Natural killer cell (primary cell): ENCODE measurements around the gene IL9. TPM values are rescaled to one million over a fixed set of nuclear protein-coding genes. Genes with fewer than 3 reads are reported as not detected.

Experiments
- ATAC-seq, 3 donors: fragments of 150-1000 bp in 2 of 3; fragments of 200-7000 bp in 1 of 3; cut with Tn5 transposase; 1 replicate in 1 of 3; 2 replicates in 2 of 3; pipeline ENCODE4 v1.10.0; 2021; ENCODE audit warnings: mild to moderate bottlenecking in 2 of 3, moderate library complexity in 2 of 3
- DNase-seq, 2 donors: peaks; one replicate each; pipeline versions ENCODE4 v3.0.0 to v3.0.0-alpha.2; 2013 to 2021; ENCODE audit warnings: mixed read lengths in 1 of 2
- H3K27ac ChIP-seq: one replicate; pipeline ENCODE4 v1.5.1; 2013; ENCODE audit warnings: mild to moderate bottlenecking, low read length
- H3K27me3 ChIP-seq: one replicate; pipeline ENCODE4 v1.6.1; 2013; ENCODE audit warnings: low read length; ENCODE audit not compliant: control insufficient read depth, insufficient read depth
- H3K36me3 ChIP-seq: one replicate; pipeline ENCODE4 v1.6.1; 2013; ENCODE audit warnings: low read length; ENCODE audit not compliant: control insufficient read depth, insufficient read depth
- H3K4me1 ChIP-seq: one replicate; pipeline ENCODE4 v1.6.1; 2013; ENCODE audit warnings: low read length; ENCODE audit not compliant: control insufficient read depth, insufficient read depth
- H3K4me3 ChIP-seq: one replicate; pipeline ENCODE4 v1.5.1; 2013; ENCODE audit warnings: low read length
- H3K9me3 ChIP-seq: one replicate; pipeline ENCODE4 v1.6.1; 2013; ENCODE audit warnings: low read length; ENCODE audit not compliant: control insufficient read depth, insufficient read depth
- H3K27ac Mint-ChIP-seq, 2 donors: one replicate each; pipeline ENCODE4 v1.8.0; 2022; ENCODE audit warnings: mild to moderate bottlenecking in 2 of 2, mixed read lengths in 2 of 2, moderate library complexity in 1 of 2
- H3K27me3 Mint-ChIP-seq, 2 donors: one replicate each; pipeline ENCODE4 v1.8.0; 2022; ENCODE audit warnings: low read depth in 2 of 2, mixed read lengths in 2 of 2
- H3K36me3 Mint-ChIP-seq: one replicate; pipeline ENCODE4 v1.8.0; 2022; ENCODE audit warnings: mixed read lengths
- H3K4me1 Mint-ChIP-seq, 2 donors: one replicate each; pipeline ENCODE4 v1.8.0; 2022; ENCODE audit warnings: mixed read lengths in 2 of 2
- H3K4me3 Mint-ChIP-seq: one replicate; pipeline ENCODE4 v1.8.0; 2022; ENCODE audit warnings: mild to moderate bottlenecking, moderate library complexity, mixed read lengths
- H3K9me3 Mint-ChIP-seq, 2 donors: one replicate each; pipeline ENCODE4 v1.8.0; 2022; ENCODE audit warnings: mixed read lengths in 2 of 2
- WGBS: methylation state at CpG from one replicate; pipeline ENCODE4 v1.1.7; 2013; ENCODE audit warnings: missing lambda C conversion rate; ENCODE audit not compliant: insufficient coverage; 5-methylcytosine and 5-hydroxymethylcytosine counted together
- intact Hi-C: fragments of 100-400 bp; cut with micrococcal nuclease; formaldehyde crosslinking; loops from one replicate; pipeline ENCODE4 v1.14.2; 2022
- total RNA-seq, 4 donors: library from RNA; stranded (reverse); fragments of 120-200 nt in 1 of 4; gene quantifications; one replicate each; pipeline versions ENCODE4 v1.2.3 to v1.2.4, GENCODE V29; 2013 to 2022
- TF ChIP-seq, protein P1 (sequence below): fragments of 200-600 bp; IDR thresholded peaks from one replicate; pipeline ENCODE4 v1.8.0; 2022; ENCODE audit warnings: antibody characterized with exemption

IL9 gene
- total RNA-seq, 3 donors from 2014 or later (not counting 1 experiment from before 2014, with no cell fraction given), result not detected

DNA sequence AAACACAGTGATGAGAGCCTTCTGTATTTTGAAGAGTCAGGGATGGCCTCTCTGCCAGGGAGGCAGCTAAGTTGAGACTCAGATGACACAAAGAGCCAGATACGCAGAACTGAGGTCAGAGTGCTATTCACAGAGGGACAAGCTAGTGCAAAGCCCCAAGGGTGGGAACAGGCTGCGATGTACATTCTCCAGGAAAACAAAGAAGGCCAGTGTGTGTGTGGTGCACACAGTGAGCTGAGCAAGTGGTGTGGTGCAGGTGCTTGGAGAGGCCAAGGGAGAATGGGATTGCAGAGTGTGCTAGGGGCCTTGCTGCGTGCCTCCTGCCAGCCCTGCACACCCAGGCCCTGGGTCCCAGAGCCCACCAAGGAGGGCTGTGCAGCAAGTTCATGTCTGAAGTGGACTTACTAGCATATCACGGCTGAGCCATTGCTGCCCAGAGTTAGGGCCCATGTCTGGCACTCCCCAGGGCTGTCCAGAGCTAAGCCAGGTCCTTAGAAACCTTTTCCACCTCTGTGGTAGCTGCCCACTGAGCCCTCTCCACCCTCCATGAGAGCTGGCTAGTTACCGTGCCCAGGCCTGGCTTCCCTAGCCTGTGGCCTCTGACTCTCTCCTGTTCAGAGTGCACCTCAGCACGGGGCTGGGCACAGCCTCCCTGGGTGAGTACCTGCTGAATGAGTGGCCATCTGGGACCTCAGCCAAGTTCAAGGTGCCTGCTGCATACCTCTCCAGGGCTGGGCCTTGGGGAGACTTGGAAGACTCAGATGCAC lies 51.9 kb downstream of the IL9 start:
- WGBS, result 83% methylated on average over 6 of the region's 6 CpGs
- no peaks in the 10 kb centered on the region for H3K36me3 Mint-ChIP-seq
- ATAC-seq, result no peak

DNA sequence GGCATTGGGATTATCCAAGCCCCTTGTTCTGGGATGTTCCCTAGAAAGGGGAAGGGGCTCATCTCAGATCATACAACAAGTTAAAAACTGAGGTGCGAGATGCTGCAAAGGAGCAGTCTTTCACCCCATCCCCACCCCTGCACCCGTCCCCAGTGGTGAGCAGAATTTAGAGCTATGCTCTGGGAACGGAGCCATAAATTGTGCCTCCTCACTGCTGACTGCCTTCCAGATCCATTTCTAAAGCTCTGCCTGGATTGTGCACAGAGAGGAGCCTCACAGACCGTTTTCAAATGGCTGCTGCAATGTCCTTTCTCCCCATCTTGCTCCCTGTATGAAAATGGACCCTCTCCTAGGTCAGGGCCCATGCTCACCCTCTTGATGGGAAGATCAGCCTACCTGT lies 52.9 kb downstream of the IL9 start:
- H3K4me3 Mint-ChIP-seq, result no peak overlapping the region
- no peaks in the 10 kb centered on the region for H3K36me3 Mint-ChIP-seq
- Histone ChIP-seq H3K27ac (no peak overlapping the region), H3K4me1 (no peaks in the 10 kb centered on the region), H3K4me3 (no peak overlapping the region), H3K9me3 (no peaks in the 10 kb centered on the region), H3K36me3 (no peaks in the 10 kb centered on the region), H3K27me3 (no peaks in the 10 kb centered on the region)
- DNase-seq (no peak), ATAC-seq (no peak)
- TF ChIP-seq, protein P1, sequence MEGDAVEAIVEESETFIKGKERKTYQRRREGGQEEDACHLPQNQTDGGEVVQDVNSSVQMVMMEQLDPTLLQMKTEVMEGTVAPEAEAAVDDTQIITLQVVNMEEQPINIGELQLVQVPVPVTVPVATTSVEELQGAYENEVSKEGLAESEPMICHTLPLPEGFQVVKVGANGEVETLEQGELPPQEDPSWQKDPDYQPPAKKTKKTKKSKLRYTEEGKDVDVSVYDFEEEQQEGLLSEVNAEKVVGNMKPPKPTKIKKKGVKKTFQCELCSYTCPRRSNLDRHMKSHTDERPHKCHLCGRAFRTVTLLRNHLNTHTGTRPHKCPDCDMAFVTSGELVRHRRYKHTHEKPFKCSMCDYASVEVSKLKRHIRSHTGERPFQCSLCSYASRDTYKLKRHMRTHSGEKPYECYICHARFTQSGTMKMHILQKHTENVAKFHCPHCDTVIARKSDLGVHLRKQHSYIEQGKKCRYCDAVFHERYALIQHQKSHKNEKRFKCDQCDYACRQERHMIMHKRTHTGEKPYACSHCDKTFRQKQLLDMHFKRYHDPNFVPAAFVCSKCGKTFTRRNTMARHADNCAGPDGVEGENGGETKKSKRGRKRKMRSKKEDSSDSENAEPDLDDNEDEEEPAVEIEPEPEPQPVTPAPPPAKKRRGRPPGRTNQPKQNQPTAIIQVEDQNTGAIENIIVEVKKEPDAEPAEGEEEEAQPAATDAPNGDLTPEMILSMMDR, result no peak
- no peaks in the 10 kb centered on the region for H3K4me1 Mint-ChIP-seq
- 75% methylated on average over 4 of the region's 4 CpGs for WGBS
- no peaks in the 10 kb centered on the region for H3K9me3 Mint-ChIP-seq
- intact Hi-C loops, result no loop called here
- no peak overlapping the region for H3K27ac Mint-ChIP-seq
- peaks cover 11 to 18% of the 10 kb centered on the region in 2 donors for H3K27me3 Mint-ChIP-seq

More for the DNA sequence above, 51.9 kb downstream of the IL9 start:
- Mint-ChIP-seq H3K4me3 (no peak overlapping the region), H3K9me3 (no peaks in the 10 kb centered on the region), H3K27me3 (peaks cover 8 to 15% of the 10 kb centered on the region in 2 donors), H3K4me1 (no peaks in the 10 kb centered on the region), H3K27ac (no peak overlapping the region)
- no peak for DNase-seq
- Histone ChIP-seq H3K9me3 (no peaks in the 10 kb centered on the region), H3K36me3 (no peaks in the 10 kb centered on the region), H3K27me3 (no peaks in the 10 kb centered on the region), H3K4me1 (no peaks in the 10 kb centered on the region), H3K4me3 (no peak overlapping the region), H3K27ac (no peak overlapping the region)
- TF ChIP-seq, protein P1, result no peak
- intact Hi-C loops, result no loop called here

Other genes starting within 250 kb of the IL9 start
- gene SLC25A48, start 61.2 kb downstream of the IL9 start, total RNA-seq, result not detected
- not detected for gene LECT2, start 59.1 kb upstream of the IL9 start, total RNA-seq
- 10 to 100 TPM in 2 of 3 donors, 1 to 10 TPM in 1; 6.7 to 19.6 (median 18.5) TPM for gene TGFBI, start 133.1 kb upstream of the IL9 start, total RNA-seq
- 10 to 100 TPM; 44.0 to 60.1 (median 54.1) TPM for gene SMAD5, start 237.0 kb upstream of the IL9 start, total RNA-seq